NCI-H2107 treated with DMSO at 0.1 percent for 48 hours (cell line): ENCODE measurements around the gene CPLANE1.
"Not testable (repeated sequence)": the region's sequence is repeated elsewhere in the genome, so short reads cannot be mapped to it uniquely, and the experiment has no call there.

Experiments used
- DNase-seq: peaks from one replicate; lab custom pipeline; 2025; ENCODE audit not compliant: unreplicated experiment; lab: John Stamatoyannopoulos, UW

The CPLANE1 gene

GRCh38 chr5:37208883-37209797 lies 40.0 kb downstream of the CPLANE1 start:
- DNase-seq: no peak

GRCh38 chr5:37207802-37208201 lies 41.4 kb downstream of the CPLANE1 start:
- DNase-seq: no peak

GRCh38 chr5:37206736-37207135 lies 42.4 kb downstream of the CPLANE1 start:
- DNase-seq: no peak

- no peak for DNase-seq
Observed at GRCh38 chr5:37198842-37199241, 50.3 kb downstream of the CPLANE1 start.

- DNase-seq: no peak
Observed at GRCh38 chr5:37198061-37198460, 51.1 kb downstream of the CPLANE1 start.

GRCh38 chr5:37197340-37198050 lies 51.7 kb downstream of the CPLANE1 start:
- no peak for DNase-seq

GRCh38 chr5:37190592-37190991 lies 58.6 kb downstream of the CPLANE1 start:
- no peak for DNase-seq

GRCh38 chr5:37189355-37189754 lies 59.8 kb downstream of the CPLANE1 start:
- DNase-seq: no peak

GRCh38 chr5:37187465-37187977 lies 61.7 kb downstream of the CPLANE1 start:
- no peak for DNase-seq

GRCh38 chr5:37184748-37185364 lies 64.3 kb downstream of the CPLANE1 start:
- peak; percentile 2 for DNase-seq

- no peak for DNase-seq
Observed at GRCh38 chr5:37182667-37183066, 66.5 kb downstream of the CPLANE1 start.

- no peak for DNase-seq
Observed at GRCh38 chr5:37174928-37175327, 74.2 kb downstream of the CPLANE1 start.

GRCh38 chr5:37172957-37173356 lies 76.2 kb downstream of the CPLANE1 start:
- DNase-seq: no peak

GRCh38 chr5:37170856-37171255 lies 78.3 kb downstream of the CPLANE1 start:
- no peak for DNase-seq

- DNase-seq: no peak
Observed at GRCh38 chr5:37166197-37166596, 83.0 kb downstream of the CPLANE1 start.

GRCh38 chr5:37165761-37166160 lies 83.4 kb downstream of the CPLANE1 start:
- DNase-seq: no peak

- DNase-seq: no peak
Observed at GRCh38 chr5:37153661-37154060, 95.5 kb downstream of the CPLANE1 start.

GRCh38 chr5:37146896-37147295 lies 102.3 kb downstream of the CPLANE1 start:
- DNase-seq: no peak

- DNase-seq: no peak
Observed at GRCh38 chr5:37136694-37137093, 112.5 kb downstream of the CPLANE1 start.

- not testable (repeated sequence) for DNase-seq
Observed at GRCh38 chr5:37135312-37135711, 113.9 kb downstream of the CPLANE1 start.

GRCh38 chr5:37133939-37134338 lies 115.2 kb downstream of the CPLANE1 start:
- DNase-seq: no peak

GRCh38 chr5:37132646-37133045 lies 116.5 kb downstream of the CPLANE1 start:
- no peak for DNase-seq
